HG03457 (cell line): ENCODE data around the gene ACBD4.

Experiments
- ATAC-seq: cut with Tn5 transposase; IDR thresholded peaks from one replicate; pipeline ENCODE4 v1.9.1; 2021; ENCODE audit warnings: moderate number of reproducible peaks; ENCODE audit not compliant: unreplicated experiment

The ACBD4 gene

GRCh38 chr17:45135192-45135977 lies at the start of gene ACBD4:
Gene ACBD4, plus strand, starts transcription at chr17:45135687. Its CDS starts 458 bp downstream, at chr17:45136145.
- no peak for ATAC-seq

GRCh38 chr17:45086391-45086790 lies 49.1 kb upstream of the ACBD4 start:
- ATAC-seq: no peak

- ATAC-seq: no peak
Observed at GRCh38 chr17:45086865-45087503, 48.5 kb upstream of the ACBD4 start.

GRCh38 chr17:45087504-45087975 lies 47.9 kb upstream of the ACBD4 start:
- ATAC-seq: no peak

GRCh38 chr17:45087978-45088377 lies 47.5 kb upstream of the ACBD4 start:
- ATAC-seq: no peak

GRCh38 chr17:45088741-45089140 lies 46.7 kb upstream of the ACBD4 start:
- ATAC-seq: no peak

GRCh38 chr17:45090711-45091110 lies 44.8 kb upstream of the ACBD4 start:
- no peak for ATAC-seq

GRCh38 chr17:45091778-45092425 lies 43.6 kb upstream of the ACBD4 start:
- ATAC-seq: no peak

- ATAC-seq: no peak
Observed at GRCh38 chr17:45092911-45093430, 42.5 kb upstream of the ACBD4 start.

GRCh38 chr17:45093444-45094110 lies 41.9 kb upstream of the ACBD4 start:
- ATAC-seq: no peak

- no peak for ATAC-seq
Observed at GRCh38 chr17:45096141-45096540, 39.3 kb upstream of the ACBD4 start.

- ATAC-seq: no peak
Observed at GRCh38 chr17:45096926-45097325, 38.6 kb upstream of the ACBD4 start.

- ATAC-seq: no peak
Observed at GRCh38 chr17:45098081-45098868, 37.2 kb upstream of the ACBD4 start.

- ATAC-seq: no peak
Observed at GRCh38 chr17:45098869-45099616, 36.4 kb upstream of the ACBD4 start.

GRCh38 chr17:45101546-45101882 lies 34.0 kb upstream of the ACBD4 start:
- no peak for ATAC-seq

- no peak for ATAC-seq
Observed at GRCh38 chr17:45101883-45102811, 33.3 kb upstream of the ACBD4 start.

- no peak for ATAC-seq
Observed at GRCh38 chr17:45102856-45103255, 32.6 kb upstream of the ACBD4 start.

GRCh38 chr17:45103269-45103795 lies 32.2 kb upstream of the ACBD4 start:
- no peak for ATAC-seq
